ENCODE measurements around the gene DCTN2. TPM values are rescaled to one million over a fixed set of nuclear protein-coding genes. Genes with fewer than 3 reads are reported as not detected.

The DCTN2 gene
- total and polyA plus RNA-seq, 2 donors (not counting 3 experiments of a cell fraction or from before 2014, with no cell fraction given): 146 to 161 TPM

DNA sequence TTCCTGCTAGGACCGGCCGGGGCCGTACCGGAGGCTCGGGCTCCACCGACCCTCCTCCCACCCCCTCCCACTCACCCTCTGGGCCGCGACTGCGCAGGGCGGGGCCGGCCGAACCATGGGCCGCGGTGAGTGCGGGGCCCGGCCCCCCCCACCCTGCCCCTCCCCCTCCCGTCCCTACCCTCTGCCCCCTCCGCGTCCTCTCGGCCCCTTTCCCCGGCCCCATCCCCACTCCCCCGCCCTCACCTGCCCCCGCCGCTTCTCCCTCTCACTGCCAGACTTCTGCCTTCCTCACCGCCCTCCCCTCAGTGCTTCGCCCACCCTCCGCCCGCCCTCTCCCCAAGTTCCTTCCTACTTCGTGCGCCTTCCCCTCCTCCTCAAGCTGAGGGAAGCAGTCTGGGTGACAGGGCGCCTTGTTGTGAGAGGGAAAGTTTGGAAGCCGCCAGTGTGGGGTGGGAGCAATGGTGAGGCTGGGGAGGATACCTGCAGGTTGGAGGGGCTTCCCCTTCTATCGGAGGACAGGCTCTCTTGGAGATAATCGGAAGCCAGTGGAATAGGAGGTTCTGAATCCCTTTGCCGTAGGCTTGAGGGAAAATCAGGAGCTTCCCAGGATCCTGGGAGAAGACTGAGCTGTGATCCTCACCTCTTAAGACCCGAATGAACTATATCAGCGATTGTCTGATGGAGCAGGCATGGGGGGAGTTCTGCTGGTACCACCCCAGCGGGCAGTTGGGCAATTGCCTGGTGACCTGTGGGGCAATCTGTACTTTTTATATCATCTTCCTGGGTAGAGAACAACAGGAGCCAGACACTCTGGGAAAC, 23.9 kb downstream of the DCTN2 start:
- Histone ChIP-seq H3K27ac (ENCODE audit: insufficient read depth, low read depth, low read length) (peak overlapping the region; percentile 27), H3K9me3 (replicated peaks; ENCODE audit: control insufficient read depth, insufficient read depth, low read length) (no peaks in the 10 kb centered on the region), H3K4me3 (replicated peaks in 1 of 3; ENCODE audit: insufficient read depth in 1 of 3, low read depth in 1 of 3, low read length in 3 of 3) (peak overlapping the region; percentile 47 to 83 (median 50)), H3K36me3 (ENCODE audit: control insufficient read depth in 2 of 2, extremely low read depth in 1 of 2, insufficient read depth in 2 of 2, low read length in 2 of 2) (peaks cover 2 to 22% of the 10 kb centered on the region in 2 experiments), H3K79me2 (ENCODE audit: control insufficient read depth, insufficient read depth, low read length) (peaks cover 41% of the 10 kb centered on the region), H3K9me1 (replicated peaks; ENCODE audit: control insufficient read depth, extremely low read depth, insufficient read depth, low read length) (no peaks in the 10 kb centered on the region), H4K20me1 (replicated peaks; ENCODE audit: control insufficient read depth, extremely low read depth, insufficient read depth, low read length) (no peaks in the 10 kb centered on the region), H3K9ac (replicated peaks; ENCODE audit: extremely low read depth, insufficient read depth, low read length) (peak overlapping the region; percentile 75), H3K27me3 (ENCODE audit: control insufficient read depth in 2 of 2, insufficient read depth in 2 of 2, low read length in 2 of 2) (no peaks in the 10 kb centered on the region), H3K4me2 (ENCODE audit: insufficient read depth, low read length) (peak overlapping the region; percentile 81), H3K4me1 (ENCODE audit: control insufficient read depth, extremely low read depth, insufficient read depth, low read length) (peaks cover 36% of the 10 kb centered on the region), H2AFZ (ENCODE audit: low read depth, low read length) (no peak overlapping the region)
- dilution Hi-C loops (cut with MboI; ENCODE audit: extremely low pct_ligation_motif_present, low sequenced_read_pairs): no loop called here
- intact Hi-C loops (cut with micrococcal nuclease): loop anchor here (5.0 kb wide), 1 partner anchor 36 kb away; the partner anchor contains the start of gene MARS1
- TF ChIP-seq JUN (IDR thresholded peaks at IDR 0.05; ENCODE audit: borderline replicate concordance, insufficient read depth, insufficient read length, low read depth) (no peak), EZH2 (IDR thresholded peaks at IDR 0.05; ENCODE audit: borderline replicate concordance, low read depth, low read length, severe bottlenecking) (no peak), POLR2A (IDR thresholded peaks at IDR 0.05; ENCODE audit: low read depth, low read length) (no peak), GATA2 (IDR thresholded peaks at IDR 0.05; ENCODE audit: insufficient read depth, insufficient read length, low read depth, low read length) (no peak)
- TF ChIP-seq, protein P1, sequence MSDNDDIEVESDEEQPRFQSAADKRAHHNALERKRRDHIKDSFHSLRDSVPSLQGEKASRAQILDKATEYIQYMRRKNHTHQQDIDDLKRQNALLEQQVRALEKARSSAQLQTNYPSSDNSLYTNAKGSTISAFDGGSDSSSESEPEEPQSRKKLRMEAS (IDR thresholded peaks at IDR 0.05; ENCODE audit: insufficient read depth, insufficient read length): no peak
- TF ChIP-seq, protein P2, sequence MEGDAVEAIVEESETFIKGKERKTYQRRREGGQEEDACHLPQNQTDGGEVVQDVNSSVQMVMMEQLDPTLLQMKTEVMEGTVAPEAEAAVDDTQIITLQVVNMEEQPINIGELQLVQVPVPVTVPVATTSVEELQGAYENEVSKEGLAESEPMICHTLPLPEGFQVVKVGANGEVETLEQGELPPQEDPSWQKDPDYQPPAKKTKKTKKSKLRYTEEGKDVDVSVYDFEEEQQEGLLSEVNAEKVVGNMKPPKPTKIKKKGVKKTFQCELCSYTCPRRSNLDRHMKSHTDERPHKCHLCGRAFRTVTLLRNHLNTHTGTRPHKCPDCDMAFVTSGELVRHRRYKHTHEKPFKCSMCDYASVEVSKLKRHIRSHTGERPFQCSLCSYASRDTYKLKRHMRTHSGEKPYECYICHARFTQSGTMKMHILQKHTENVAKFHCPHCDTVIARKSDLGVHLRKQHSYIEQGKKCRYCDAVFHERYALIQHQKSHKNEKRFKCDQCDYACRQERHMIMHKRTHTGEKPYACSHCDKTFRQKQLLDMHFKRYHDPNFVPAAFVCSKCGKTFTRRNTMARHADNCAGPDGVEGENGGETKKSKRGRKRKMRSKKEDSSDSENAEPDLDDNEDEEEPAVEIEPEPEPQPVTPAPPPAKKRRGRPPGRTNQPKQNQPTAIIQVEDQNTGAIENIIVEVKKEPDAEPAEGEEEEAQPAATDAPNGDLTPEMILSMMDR (IDR thresholded peaks at IDR 0.05; ENCODE audit: extremely low read depth in 1 of 2, insufficient read depth in 1 of 2, low read depth in 1 of 2, low read length in 2 of 2): peak in 1 of 2 donors; percentile 3
- FAIRE-seq (peak; percentile 82), DNase-seq (ENCODE audit: low read depth, low spot score) (peak; percentile 72)
- POLR2A ChIA-PET: interaction anchor here (0.9 kb wide), 2 partner anchors 20 to 23 kb away, joined by 5 to 8 read pairs; no protein-coding TSS in a partner anchor
- CTCF ChIA-PET: interaction anchor here (1.1 kb wide), 1 partner anchor 23 kb away, joined by 3 read pairs; no protein-coding TSS in a partner anchor
- BruUV-seq (replicated peaks): no TSS peak

All from endothelial cell of umbilical vein (primary cell).